ENCODE measurements around the gene FMNL2.
A peak's percentile ranks its signal among the peaks of the same experiment; 100 is the strongest.

Gene FMNL2

GRCh38 chr2:152598975-152599759 lies 264.2 kb downstream of the FMNL2 start:
- H3K9me3 Mint-ChIP-seq: no peaks in the 10 kb centered on the region
- no peak for ATAC-seq
- no peaks in the 10 kb centered on the region for H3K27me3 Mint-ChIP-seq
- H3K27ac Mint-ChIP-seq: no peak overlapping the region
- no peak for DNase-seq
- peaks cover 6% of the 10 kb centered on the region for H3K4me1 Mint-ChIP-seq
- no peaks in the 10 kb centered on the region for H3K36me3 Mint-ChIP-seq (ENCODE audit: low read depth)
- no peak overlapping the region for H3K4me3 Mint-ChIP-seq

DNA sequence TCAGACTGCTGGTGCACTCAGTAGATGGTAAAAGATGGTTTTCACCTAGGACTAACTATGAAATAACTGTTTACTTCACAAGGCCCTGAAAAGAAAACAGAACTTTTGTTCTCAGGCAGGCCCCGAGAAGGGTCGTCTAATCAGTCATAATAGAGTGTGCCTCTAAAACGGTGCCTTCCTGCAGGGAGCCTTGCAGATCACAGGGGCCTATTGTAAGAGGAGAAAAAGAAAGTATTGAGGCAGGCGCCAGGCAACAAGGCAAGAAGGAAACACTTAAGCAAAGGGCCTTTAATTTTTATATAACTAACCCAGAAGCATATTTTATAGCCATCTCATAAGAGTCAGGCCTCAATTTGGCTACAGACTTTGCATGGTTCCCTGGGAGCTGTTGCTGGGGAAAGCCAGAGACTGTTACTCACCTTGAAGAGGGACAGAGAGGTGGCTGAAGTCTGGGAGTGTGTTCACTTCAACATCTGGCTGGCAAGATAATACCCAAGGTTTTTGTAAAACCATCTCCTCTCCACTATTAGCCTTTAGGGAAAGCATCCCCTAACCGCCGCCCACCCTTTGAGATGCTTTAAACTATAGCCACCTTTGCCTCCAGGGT lies 265.2 kb downstream of the FMNL2 start:
- Mint-ChIP-seq H3K4me3 (no peak overlapping the region), H3K9me3 (no peaks in the 10 kb centered on the region), H3K27ac (no peak overlapping the region), H3K36me3 (ENCODE audit: low read depth) (no peaks in the 10 kb centered on the region), H3K4me1 (no peaks in the 10 kb centered on the region), H3K27me3 (no peaks in the 10 kb centered on the region)
- ATAC-seq (no peak), DNase-seq (no peak)

- Mint-ChIP-seq H3K4me3 (no peak overlapping the region), H3K4me1 (no peaks in the 10 kb centered on the region), H3K27me3 (no peaks in the 10 kb centered on the region), H3K9me3 (no peaks in the 10 kb centered on the region), H3K27ac (no peak overlapping the region), H3K36me3 (ENCODE audit: low read depth) (no peaks in the 10 kb centered on the region)
- DNase-seq (no peak), ATAC-seq (no peak)
Observed at GRCh38 chr2:152600697-152601096, 265.7 kb downstream of the FMNL2 start.

DNA sequence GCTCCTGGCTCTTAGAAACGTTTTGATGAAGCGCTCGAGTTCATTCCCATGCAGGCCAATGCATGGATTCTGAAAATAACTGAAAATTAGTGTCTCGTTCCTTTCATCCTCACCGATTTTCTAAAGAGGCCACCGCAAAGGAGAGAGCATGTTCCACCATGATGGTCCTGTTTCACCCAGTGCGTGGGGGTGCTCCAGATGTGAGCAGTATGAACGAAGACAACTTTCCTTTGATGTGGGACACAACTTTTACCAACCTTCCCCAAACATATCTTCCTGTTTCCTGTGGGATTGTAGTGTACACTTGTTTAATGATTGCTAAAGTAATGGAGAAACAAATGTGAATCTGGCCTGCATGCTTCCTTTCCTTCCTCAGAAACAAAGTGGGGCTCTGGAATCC lies 267.8 kb downstream of the FMNL2 start:
- H3K27ac Mint-ChIP-seq: no peak overlapping the region
- ATAC-seq (no peak), DNase-seq (no peak)
- no peak overlapping the region for H3K4me3 Mint-ChIP-seq
- H3K9me3 Mint-ChIP-seq: no peaks in the 10 kb centered on the region
- no peaks in the 10 kb centered on the region for H3K27me3 Mint-ChIP-seq
- no peaks in the 10 kb centered on the region for H3K36me3 Mint-ChIP-seq (ENCODE audit: low read depth)
- no peaks in the 10 kb centered on the region for H3K4me1 Mint-ChIP-seq

GRCh38 chr2:152603166-152603565 lies 268.2 kb downstream of the FMNL2 start:
- H3K4me1 Mint-ChIP-seq: no peaks in the 10 kb centered on the region
- no peak overlapping the region for H3K4me3 Mint-ChIP-seq
- no peaks in the 10 kb centered on the region for H3K9me3 Mint-ChIP-seq
- no peaks in the 10 kb centered on the region for H3K27me3 Mint-ChIP-seq
- no peak for ATAC-seq
- no peak for DNase-seq
- H3K27ac Mint-ChIP-seq: no peak overlapping the region
- no peaks in the 10 kb centered on the region for H3K36me3 Mint-ChIP-seq (ENCODE audit: low read depth)

DNA sequence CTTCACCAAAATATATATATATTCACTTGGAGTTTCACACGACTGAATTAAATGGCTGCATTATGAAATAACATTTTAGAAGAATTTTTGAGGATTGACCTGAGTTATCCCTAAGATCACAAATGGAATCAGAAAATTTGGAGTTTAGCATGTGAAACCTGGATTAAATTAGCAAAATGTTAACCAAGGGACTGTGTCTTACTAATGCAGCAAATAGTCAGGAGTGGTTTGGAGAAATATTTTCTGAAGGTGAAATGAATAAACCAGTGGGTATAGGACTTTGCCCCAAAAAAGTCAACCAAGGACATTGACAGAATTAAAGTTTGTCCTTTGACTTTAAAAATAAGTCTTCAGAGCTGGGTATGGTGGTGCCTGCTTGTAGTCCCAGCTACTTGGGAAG lies 271.1 kb downstream of the FMNL2 start:
- Mint-ChIP-seq H3K36me3 (ENCODE audit: low read depth) (no peaks in the 10 kb centered on the region), H3K4me3 (no peak overlapping the region), H3K4me1 (no peaks in the 10 kb centered on the region), H3K27ac (no peak overlapping the region), H3K27me3 (no peaks in the 10 kb centered on the region), H3K9me3 (no peaks in the 10 kb centered on the region)
- DNase-seq (no peak), ATAC-seq (no peak)

- DNase-seq (no peak), ATAC-seq (no peak)
- no peak overlapping the region for H3K4me3 Mint-ChIP-seq
- H3K36me3 Mint-ChIP-seq (ENCODE audit: low read depth): no peaks in the 10 kb centered on the region
- H3K27ac Mint-ChIP-seq: no peak overlapping the region
- no peaks in the 10 kb centered on the region for H3K27me3 Mint-ChIP-seq
- no peaks in the 10 kb centered on the region for H3K9me3 Mint-ChIP-seq
- peaks cover 6% of the 10 kb centered on the region for H3K4me1 Mint-ChIP-seq
Observed at GRCh38 chr2:152606941-152607340, 272.0 kb downstream of the FMNL2 start.

DNA sequence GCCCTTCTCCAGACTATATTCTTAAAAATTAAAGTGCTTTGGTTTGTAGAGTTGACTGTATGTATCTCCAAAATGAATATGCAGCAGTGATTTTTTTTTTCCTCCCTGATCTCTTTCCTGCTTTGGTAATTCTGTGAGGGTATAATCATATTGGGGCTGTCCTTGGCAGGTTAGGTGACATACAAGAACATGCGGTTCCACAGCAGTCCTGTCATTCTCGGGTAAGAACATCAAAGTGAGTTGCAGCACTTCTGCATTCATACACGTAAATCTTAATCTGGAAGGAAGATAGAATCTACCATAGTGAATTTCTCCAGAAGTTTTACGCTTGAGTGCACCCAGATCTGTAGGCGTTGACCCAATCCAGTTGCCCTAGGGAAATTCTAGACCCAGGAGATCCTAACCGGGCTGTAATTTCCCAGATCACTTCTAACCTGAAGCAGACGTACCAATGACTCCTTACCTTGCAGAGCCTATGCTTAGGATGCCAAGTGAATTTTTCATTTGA lies 272.9 kb downstream of the FMNL2 start:
- Mint-ChIP-seq H3K27me3 (no peaks in the 10 kb centered on the region), H3K4me3 (no peak overlapping the region), H3K9me3 (no peaks in the 10 kb centered on the region), H3K4me1 (peaks cover 12% of the 10 kb centered on the region), H3K27ac (no peak overlapping the region), H3K36me3 (ENCODE audit: low read depth) (no peaks in the 10 kb centered on the region)
- DNase-seq (no peak), ATAC-seq (no peak)

GRCh38 chr2:152609154-152609553 lies 274.2 kb downstream of the FMNL2 start:
- DNase-seq: no peak
- Mint-ChIP-seq H3K27me3 (no peaks in the 10 kb centered on the region), H3K36me3 (ENCODE audit: low read depth) (no peaks in the 10 kb centered on the region), H3K27ac (no peak overlapping the region), H3K4me1 (peaks cover 20% of the 10 kb centered on the region), H3K4me3 (no peak overlapping the region), H3K9me3 (no peaks in the 10 kb centered on the region)
- ATAC-seq: no peak

GRCh38 chr2:152609699-152610098 lies 274.7 kb downstream of the FMNL2 start:
- H3K4me3 Mint-ChIP-seq: no peak overlapping the region
- ATAC-seq (no peak), DNase-seq (no peak)
- no peak overlapping the region for H3K27ac Mint-ChIP-seq
- peaks cover 20% of the 10 kb centered on the region for H3K4me1 Mint-ChIP-seq
- no peaks in the 10 kb centered on the region for H3K36me3 Mint-ChIP-seq (ENCODE audit: low read depth)
- no peaks in the 10 kb centered on the region for H3K27me3 Mint-ChIP-seq
- no peaks in the 10 kb centered on the region for H3K9me3 Mint-ChIP-seq

DNA sequence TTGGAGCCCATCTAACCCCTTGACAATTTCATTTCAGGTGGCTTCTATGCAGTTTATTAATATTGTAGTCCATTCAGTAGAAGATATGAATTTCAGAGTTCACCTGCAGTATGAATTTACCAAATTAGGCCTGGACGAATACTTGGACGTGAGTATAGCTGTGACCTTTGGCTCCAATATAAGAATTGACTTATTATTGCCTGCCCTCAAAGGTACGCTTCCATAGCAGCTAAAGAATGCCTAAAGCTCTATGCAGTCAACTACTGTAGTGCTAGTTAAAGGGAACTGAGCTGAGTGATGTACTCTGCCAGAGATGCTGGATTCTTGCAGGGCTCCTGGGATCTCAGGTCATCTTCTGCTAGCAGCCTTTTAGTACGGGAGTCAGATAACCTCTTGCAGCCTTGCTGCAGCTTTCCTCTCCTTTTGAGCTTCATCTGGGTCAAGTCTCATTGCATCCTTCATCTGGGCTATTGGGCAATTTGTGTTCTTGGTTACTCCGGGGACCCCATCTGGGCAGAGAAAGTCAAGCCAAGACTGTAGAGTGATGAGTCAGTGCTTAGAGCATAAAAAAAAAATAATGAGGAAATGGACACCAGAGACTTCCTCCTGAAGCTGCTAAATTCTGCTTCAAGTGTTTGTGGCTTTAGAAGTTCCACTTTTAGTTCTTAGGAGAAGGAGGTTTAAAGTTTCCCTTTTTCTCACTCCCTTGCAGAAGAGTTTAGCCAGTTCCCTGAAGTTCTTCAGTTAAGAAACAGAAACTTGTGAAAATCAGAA lies 276.7 kb downstream of the FMNL2 start:
- H3K4me3 Mint-ChIP-seq: no peak overlapping the region
- no peaks in the 10 kb centered on the region for H3K27me3 Mint-ChIP-seq
- peak; percentile 40 for ATAC-seq
- peaks cover 20% of the 10 kb centered on the region for H3K4me1 Mint-ChIP-seq
- no peaks in the 10 kb centered on the region for H3K36me3 Mint-ChIP-seq (ENCODE audit: low read depth)
- H3K27ac Mint-ChIP-seq: peak overlapping the region; percentile 63
- no peak for DNase-seq
- no peaks in the 10 kb centered on the region for H3K9me3 Mint-ChIP-seq

- Mint-ChIP-seq H3K4me1 (peaks cover 20% of the 10 kb centered on the region), H3K9me3 (no peaks in the 10 kb centered on the region), H3K27me3 (no peaks in the 10 kb centered on the region), H3K36me3 (ENCODE audit: low read depth) (no peaks in the 10 kb centered on the region), H3K27ac (no peak overlapping the region), H3K4me3 (no peak overlapping the region)
- DNase-seq: no peak
- no peak for ATAC-seq
Observed at GRCh38 chr2:152613235-152613634, 278.3 kb downstream of the FMNL2 start.

DNA sequence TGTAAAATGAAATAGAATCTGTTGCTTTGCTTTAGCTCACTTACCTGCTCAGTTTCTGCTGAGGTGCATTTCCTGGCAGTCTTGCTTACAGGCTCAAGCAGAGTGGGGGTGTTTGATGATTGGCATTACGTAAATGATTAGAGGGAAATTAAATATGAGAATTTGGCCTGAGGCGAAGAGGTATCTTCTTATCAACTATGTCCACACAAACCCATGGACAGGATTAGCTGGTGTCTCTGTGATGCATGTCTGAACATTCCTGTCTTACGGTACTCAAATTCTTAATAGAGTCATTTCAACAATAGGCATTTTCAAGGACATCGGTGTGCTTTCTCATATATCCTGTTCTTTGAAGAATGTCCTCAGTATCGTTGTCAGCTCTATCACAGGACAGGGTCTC lies 280.2 kb downstream of the FMNL2 start:
- H3K4me1 Mint-ChIP-seq: peaks cover 20% of the 10 kb centered on the region
- H3K27me3 Mint-ChIP-seq: no peaks in the 10 kb centered on the region
- no peak for ATAC-seq
- no peak overlapping the region for H3K27ac Mint-ChIP-seq
- no peaks in the 10 kb centered on the region for H3K9me3 Mint-ChIP-seq
- H3K4me3 Mint-ChIP-seq: no peak overlapping the region
- H3K36me3 Mint-ChIP-seq (ENCODE audit: low read depth): no peaks in the 10 kb centered on the region
- no peak for DNase-seq

- Mint-ChIP-seq H3K9me3 (no peaks in the 10 kb centered on the region), H3K4me1 (peaks cover 10% of the 10 kb centered on the region), H3K4me3 (no peak overlapping the region), H3K36me3 (ENCODE audit: low read depth) (no peaks in the 10 kb centered on the region), H3K27ac (no peak overlapping the region), H3K27me3 (no peaks in the 10 kb centered on the region)
- ATAC-seq (no peak), DNase-seq (no peak)
Observed at GRCh38 chr2:152617456-152618192, 282.6 kb downstream of the FMNL2 start.

All from activated naive CD8-positive, alpha-beta T cell treated with anti-CD3 and anti-CD28 coated beads, Interleukin-2, amount 50 U/mL, for 24 hours (primary cell).